Measurements from ENCODE around the gene PLD5.

GRCh38 chr1:242196914-242197313, 327.6 kb downstream of the PLD5 start:
- TF ChIP-seq CTCF (IDR thresholded peaks at IDR 0.05; ENCODE audit: low read depth, low read length, poor library complexity, severe bottlenecking) = no peak
- no peak for TF ChIP-seq EZH2phosphoT487 (IDR thresholded peaks at IDR 0.05; ENCODE audit: borderline replicate concordance, low read length)

Measured in DOHH2 (cell line).